G401 (cell line): ENCODE results near the gene PPM1L. TPM values are rescaled to one million over a fixed set of nuclear protein-coding genes. Genes with fewer than 3 reads are reported as not detected.
A peak's percentile ranks its signal among the peaks of the same experiment; 100 is the strongest.

ENCODE experiments used
- DNase-seq: peaks from one replicate; pipeline ENCODE4 v3.0.0-alpha.2; 2015; ENCODE audit warnings: low spot score
- in situ Hi-C: cut with HindIII; loops from 2 replicates; pipeline ENCODE4 v1.10.0; 2016; ENCODE audit warnings: low sequenced_read_pairs, mixed read lengths
- total RNA-seq: library from RNA; depleted of rRNA; stranded (reverse); fragments of >200 nt; shearing (Covaris generic); gene quantifications from 2 replicates; pipeline ENCODE4 v1.2.3, GENCODE V29; 2014

Gene PPM1L
- total RNA-seq, 1 experiment from 2014 or later: under 0.01 TPM

GRCh38 chr3:160893207-160893606 lies 137.2 kb downstream of the PPM1L start:
- no peak for DNase-seq
- in situ Hi-C loops: no loop called here

DNA sequence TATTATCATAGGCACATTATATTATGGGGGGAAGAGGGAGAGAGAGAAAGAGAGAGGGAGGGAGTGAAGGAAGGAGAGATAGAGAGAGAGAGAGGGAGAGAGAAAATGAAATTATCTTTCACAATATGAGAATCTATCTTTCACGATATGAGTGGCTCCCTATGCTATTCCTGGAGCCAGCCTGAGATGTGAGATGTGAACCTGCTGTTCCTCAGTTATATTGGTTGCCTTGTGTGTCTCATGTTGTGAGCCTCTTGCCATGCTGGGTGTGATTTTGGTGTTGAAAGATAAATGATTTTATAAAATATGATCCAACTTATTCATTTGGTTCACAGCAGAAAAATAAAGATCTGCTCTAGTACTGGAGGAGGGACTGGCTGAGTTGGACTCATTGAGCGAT lies 148.7 kb downstream of the PPM1L start:
- in situ Hi-C loops: no loop called here
- no peak for DNase-seq

GRCh38 chr3:160906646-160907045 lies 150.6 kb downstream of the PPM1L start:
- in situ Hi-C loops: no loop called here

DNA sequence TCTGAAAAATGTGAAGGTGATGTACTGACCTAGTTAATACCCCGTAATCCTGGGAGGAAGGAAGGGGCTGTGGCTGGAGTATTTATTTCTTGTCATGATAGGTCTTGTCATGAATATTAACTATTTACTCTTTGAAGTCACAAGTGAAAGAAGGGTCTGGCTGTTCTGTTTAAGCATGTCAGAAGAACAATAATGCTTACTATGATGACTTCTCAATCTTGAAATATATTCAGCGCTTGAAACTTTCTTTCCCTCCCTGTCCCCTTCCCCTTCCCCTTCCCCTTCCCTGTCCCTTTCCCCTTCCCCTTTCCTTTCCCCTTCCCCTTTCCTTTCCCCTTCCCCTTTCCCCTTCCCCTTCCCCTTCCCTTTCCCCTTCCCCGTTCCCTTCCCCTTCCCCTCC lies 153.9 kb downstream of the PPM1L start:
- in situ Hi-C loops: no loop called here

More at GRCh38 chr3:160906646-160907045, 150.6 kb downstream of the PPM1L start:
- DNase-seq: no peak

GRCh38 chr3:160911411-160911810 lies 155.4 kb downstream of the PPM1L start:
- in situ Hi-C loops: no loop called here
- DNase-seq: no peak

More for the DNA sequence above, 153.9 kb downstream of the PPM1L start:
- no peak for DNase-seq

DNA sequence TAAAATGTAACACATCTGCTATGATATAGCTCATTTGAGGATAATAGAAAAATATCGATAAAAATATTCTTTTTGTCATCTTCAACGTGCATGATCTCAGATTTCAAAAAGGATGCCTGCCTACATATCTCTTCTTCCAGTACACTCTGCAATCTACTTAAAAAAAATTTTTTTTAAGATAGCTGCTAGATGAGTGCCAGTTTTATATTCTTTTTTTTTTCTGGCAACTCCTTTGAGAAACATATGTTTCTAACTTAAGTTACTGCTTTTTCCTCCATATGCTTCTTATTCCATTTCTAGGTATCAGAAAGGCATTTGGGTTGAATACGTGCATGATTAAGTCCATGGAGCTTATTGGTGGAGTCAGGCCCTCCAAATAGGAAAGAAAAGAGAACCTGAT lies 160.4 kb downstream of the PPM1L start:
- in situ Hi-C loops: no loop called here

GRCh38 chr3:160919942-160920341 lies 163.9 kb downstream of the PPM1L start:
- DNase-seq: no peak
- in situ Hi-C loops: no loop called here

More for the DNA sequence above, 160.4 kb downstream of the PPM1L start:
- DNase-seq: no peak

DNA sequence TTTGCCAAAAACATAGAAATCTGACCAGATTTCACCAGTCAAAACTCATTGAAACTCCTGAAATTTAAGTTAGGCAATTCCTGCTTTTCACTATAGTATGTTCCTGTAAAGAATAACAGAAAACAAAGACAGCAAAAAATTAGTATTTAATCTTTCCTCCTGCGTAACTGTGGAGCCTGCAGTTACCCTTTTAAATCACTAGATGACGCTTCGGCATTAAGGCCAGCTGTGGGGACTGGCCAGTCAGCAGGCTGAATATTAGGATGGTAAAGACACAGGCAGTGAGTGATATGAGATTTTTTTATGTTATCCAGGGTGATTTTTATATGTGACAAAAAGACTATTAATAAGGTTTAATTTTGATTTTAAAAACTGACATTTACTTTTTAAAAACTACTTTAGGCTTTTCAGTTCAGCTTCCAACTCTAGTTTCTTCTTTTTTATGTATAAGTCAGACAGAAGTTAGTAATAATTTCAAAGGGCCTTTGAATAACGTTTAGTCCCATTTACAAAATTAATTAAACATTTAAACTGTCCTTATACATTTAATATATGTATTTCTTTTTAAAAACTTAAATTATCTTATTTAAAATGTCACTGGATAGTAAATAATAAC lies 165.1 kb downstream of the PPM1L start:
- DNase-seq: peak; percentile 56
- in situ Hi-C loops: no loop called here

- no peak for DNase-seq
- in situ Hi-C loops: no loop called here
Measured at GRCh38 chr3:160924776-160925175, 168.7 kb downstream of the PPM1L start.

- DNase-seq: no peak
- in situ Hi-C loops: no loop called here
Measured at GRCh38 chr3:160927620-160928019, 171.6 kb downstream of the PPM1L start.

DNA sequence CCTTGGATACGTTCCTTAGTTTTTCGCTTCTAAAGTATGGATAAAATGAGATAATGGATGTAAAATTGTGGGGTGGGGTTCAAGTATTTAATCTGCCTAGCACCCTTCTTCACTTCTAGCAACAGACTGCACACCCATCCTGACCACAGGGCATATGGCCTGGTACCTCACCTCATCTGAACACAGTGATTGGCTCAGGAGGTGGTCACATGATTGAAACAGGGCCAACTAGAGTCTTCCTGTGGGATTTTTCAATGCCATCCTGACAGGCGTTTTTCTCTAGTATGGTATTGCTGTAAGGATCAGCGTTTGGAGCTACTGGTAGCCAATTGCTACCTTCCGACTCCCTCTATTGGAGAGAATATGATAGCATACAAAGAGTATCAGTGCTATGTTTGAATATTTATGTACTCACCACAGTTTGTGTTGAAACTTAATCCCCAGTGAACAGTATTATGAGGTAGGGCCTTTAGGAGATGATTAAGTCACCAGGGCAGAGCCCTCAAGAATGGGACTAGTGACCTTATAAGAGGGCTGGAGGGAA lies 172.2 kb downstream of the PPM1L start:
- in situ Hi-C loops: no loop called here
- no peak for DNase-seq

DNA sequence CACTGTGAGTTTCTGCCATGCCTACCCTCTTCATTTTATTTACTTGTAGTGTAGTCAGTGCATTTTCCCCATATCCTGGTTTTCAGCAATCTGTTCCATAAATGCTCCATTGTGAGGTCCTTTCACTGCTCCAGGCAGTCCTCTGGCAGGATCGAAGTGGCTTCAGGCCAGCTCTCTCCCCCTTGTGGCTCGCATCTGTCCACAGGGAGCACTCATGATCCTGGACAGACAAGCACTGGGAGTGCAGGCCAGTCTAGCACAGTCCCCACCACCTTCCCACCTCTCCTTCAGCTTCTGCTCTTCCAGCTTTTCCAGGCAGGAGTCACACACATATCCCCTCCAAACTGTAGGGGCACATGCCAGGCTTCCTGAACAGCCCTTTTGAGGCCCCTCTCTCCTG lies 173.6 kb downstream of the PPM1L start:
- in situ Hi-C loops: no loop called here
- peak; percentile 36 for DNase-seq

DNA sequence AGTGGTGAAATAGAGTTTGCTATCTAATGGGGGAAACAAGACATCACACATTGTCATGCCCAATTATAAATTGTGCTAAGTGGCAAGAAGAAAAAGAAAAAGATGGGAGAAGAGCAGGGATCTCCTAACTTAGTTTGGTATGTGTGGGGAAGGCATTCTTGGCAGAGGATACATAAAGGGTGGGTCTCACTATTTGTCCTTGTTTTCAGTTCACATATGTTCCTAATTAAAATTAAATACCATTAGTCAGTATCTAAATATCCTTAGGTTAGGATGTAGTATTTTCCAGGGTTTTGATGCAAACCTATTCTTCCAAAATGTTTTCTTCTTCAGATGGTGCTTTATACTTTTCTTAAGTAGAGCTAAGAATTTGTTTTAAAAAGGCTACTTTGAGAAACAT lies 175.4 kb downstream of the PPM1L start:
- in situ Hi-C loops: no loop called here
- DNase-seq: no peak

DNA sequence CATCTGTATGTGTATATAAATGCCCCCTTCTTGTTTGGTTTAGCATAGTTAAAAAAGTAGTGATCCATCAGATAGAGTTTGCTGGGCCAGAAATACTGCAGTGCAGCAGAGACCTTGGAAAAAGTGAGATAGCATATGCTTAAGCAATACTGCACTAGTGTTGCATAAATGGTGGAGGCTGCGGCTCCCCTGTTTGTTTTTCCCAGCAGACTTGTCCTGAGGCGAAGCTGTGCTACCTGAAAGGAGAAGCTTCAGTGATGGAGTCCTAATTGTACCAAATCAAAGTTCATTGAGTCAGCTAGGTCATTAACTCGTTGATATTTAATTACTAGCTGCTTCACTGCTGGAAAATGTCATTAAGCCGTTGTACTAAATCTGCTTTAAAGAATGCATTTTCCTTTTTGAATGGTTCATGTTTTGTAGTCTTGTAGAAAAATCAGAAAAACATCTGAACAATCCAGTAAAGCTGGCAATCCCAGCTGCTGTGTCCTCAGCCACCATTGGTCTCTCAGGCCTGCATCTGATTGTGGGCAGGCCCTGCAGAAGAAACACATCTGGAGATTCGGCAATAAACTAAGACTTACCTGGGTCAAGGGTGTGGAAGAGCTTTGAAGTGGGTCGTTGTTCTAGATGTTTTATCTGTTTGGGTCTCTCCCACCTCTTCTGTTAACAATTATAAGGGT lies 179.5 kb downstream of the PPM1L start:
- DNase-seq: no peak
- in situ Hi-C loops: no loop called here

DNA sequence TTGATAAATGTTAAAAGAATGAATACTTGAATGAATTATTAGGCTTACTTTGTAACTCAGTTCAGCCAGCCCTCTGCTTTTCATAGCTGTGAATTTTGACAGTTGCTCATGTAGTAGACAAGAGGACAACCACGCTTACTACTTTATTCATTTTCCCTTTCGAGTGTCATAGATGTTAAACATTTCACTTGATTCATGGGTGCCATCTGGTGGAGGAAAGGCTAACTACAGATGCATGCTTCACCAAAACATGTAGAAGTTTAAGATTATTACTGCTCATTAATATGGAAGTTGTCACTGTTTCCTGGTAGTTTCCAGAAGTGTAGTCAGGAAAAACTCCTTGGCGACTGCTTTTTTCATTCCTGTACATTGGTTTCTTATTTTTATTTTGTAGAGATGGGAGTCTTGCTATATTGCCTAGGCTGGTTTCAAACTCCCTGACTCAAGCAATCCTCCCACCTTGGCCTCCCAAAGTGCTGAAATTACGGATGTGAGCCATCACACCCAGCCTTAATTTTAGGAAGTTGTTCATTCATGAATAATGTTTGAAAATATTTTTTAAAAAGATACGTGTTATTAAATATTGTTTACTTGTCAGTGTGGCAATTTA lies 186.0 kb downstream of the PPM1L start:
- in situ Hi-C loops: no loop called here
- DNase-seq: peak; percentile 86

DNA sequence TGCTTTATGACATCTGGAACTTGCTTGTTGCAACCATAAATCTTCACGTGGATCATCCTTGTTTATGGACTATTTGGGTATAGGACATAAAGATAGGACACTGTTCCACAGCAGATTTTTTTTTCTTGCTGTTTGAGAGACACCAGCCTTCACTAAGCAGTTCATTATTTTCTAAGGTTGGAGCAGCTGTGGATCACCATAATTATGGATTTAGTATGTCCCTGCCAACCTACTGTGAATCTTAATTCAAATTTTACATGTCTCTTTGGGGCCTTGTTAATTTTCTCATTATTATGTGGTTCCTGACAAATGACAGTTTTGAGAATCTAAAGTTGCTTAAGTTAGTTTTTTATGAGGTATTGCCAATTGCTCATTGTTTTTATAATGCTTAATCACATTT lies 188.0 kb downstream of the PPM1L start:
- in situ Hi-C loops: no loop called here
- DNase-seq: no peak

DNA sequence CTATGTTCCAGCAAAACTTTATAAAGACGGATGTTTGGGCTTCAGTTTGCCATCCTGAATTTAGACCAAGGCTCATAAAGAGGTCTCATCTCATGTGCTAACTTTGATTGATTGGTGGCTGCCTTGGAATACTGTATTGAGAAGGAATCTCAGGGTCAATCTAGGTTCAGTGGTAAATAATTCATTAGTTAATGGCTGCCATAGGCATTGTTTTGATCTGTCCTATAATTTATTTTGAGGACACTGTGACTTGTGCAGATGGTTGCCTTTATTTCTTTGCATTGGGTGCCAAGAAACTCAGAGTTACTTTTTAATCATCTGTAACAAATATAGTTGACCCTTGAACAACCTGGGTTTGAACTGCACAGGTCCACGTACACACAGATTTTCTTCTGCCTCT lies 189.3 kb downstream of the PPM1L start:
- no peak for DNase-seq
- in situ Hi-C loops: no loop called here

DNA sequence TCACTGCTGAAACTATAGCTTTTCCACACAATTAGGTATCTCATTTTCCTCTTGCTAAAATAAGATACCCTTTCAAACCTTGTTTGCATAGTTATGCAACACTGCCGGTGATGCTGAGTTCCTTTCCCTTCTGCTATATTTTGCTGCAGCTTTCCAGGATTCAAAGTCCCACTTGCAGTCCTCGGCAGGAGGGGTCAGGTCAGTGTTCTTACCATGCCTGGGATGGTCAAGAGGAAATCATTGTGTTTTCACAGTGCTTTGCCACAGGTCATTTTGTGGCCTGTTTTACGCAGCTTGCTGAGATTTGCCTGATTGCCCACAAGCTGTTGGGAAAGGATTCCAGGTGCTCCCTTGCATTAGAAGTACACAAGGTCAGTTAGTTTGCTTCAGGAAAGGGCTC lies 192.2 kb downstream of the PPM1L start:
- in situ Hi-C loops: no loop called here
- DNase-seq: peak; percentile 84

- DNase-seq: no peak
- in situ Hi-C loops: no loop called here
Measured at GRCh38 chr3:160949460-160949859, 193.4 kb downstream of the PPM1L start.

DNA sequence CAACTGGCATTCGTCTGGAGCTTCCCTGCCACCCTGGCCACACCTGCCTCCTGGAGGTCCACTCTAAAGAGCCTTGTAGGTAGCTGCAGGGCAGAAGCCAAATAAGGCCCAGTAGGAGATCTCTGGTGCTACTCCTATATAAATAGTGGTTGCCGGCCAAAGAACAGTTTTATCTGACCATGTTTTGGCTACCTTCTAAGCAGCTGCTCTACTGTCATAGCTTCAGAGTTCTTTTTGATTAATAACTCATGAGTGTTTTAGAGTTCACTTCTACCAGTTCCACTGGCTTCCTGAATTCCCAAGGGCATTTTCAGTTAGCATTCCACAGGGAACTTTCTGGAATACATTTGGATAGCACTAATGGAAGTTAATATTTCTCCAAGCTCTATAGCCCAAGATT lies 194.5 kb downstream of the PPM1L start:
- no peak for DNase-seq
- in situ Hi-C loops: no loop called here
